HCT116 (cell line): ENCODE measurements around the gene SERPINB6.
"Not testable (repeated sequence)": the region's sequence is repeated elsewhere in the genome, so short reads cannot be mapped to it uniquely, and the experiment has no call there.

Experiments
- POLR2AphosphoS5 ChIP-seq: IDR thresholded peaks from 2 replicates; pipeline ENCODE4 v1.6.1; 2011; ENCODE audit warnings: mild to moderate bottlenecking, low read depth, low read length, moderate library complexity
- YY1 ChIP-seq: IDR thresholded peaks from 2 replicates; pipeline ENCODE4 v1.6.1; 2011; ENCODE audit warnings: low read length, low read depth, moderate library complexity, mild to moderate bottlenecking; ENCODE audit not compliant: insufficient replicate concordance; ENCODE audit errors: extremely low read depth
- TF ChIP-seq, protein P1 (sequence below), 3 experiments: fragments of 200-600 bp in 1 of 3; sonication (generic) in 1 of 3; IDR thresholded peaks in 2 of 3; conservative IDR thresholded peaks in 1 of 3; 2 replicates each; pipeline ENCODE4 v1.5.1; 2012 to 2017; ENCODE audit warnings: low read depth in 2 of 3, low read length in 2 of 3, antibody characterized with exemption in 1 of 3, borderline replicate concordance in 1 of 3, control low read depth in 1 of 3, mild to moderate bottlenecking in 1 of 3, mixed read lengths in 1 of 3, mixed run types in 1 of 3, moderate library complexity in 1 of 3; ENCODE audit not compliant: insufficient read depth in 1 of 3
- TF ChIP-seq, protein P2 (sequence below): IDR thresholded peaks from 2 replicates; pipeline ENCODE4 v1.6.1; 2011; ENCODE audit warnings: mild to moderate bottlenecking, low read length, moderate library complexity; ENCODE audit not compliant: insufficient replicate concordance; ENCODE audit errors: extremely low read depth

DNA sequence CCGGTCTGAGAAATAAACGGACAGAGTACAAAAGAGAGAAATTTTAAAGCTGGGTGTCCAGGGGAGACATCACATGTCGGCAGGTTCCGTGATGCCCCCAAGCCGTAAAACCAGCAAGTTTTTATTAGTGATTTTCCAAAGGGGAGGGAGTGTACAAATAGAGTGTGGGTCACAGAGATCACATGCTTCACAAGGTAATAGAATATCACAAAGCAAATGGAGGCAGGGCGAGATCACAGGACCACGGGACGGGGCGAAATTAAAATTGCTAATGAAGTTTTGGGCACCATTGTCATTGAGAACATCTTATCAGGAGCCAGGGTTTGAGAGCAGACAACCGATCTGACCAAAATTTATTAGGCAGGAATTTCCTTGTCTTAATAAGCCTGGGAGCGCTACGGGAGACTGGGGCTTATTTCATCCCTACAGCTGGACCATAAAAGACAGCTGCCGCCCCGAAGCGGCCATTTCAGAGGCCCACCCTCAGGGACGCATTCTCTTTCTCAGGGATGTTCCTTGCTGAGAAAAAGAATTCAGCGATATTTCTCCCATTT, 37.4 kb upstream of the SERPINB6 start:
- not testable (repeated sequence) for TF ChIP-seq YY1, POLR2AphosphoS5
- TF ChIP-seq, protein P1, sequence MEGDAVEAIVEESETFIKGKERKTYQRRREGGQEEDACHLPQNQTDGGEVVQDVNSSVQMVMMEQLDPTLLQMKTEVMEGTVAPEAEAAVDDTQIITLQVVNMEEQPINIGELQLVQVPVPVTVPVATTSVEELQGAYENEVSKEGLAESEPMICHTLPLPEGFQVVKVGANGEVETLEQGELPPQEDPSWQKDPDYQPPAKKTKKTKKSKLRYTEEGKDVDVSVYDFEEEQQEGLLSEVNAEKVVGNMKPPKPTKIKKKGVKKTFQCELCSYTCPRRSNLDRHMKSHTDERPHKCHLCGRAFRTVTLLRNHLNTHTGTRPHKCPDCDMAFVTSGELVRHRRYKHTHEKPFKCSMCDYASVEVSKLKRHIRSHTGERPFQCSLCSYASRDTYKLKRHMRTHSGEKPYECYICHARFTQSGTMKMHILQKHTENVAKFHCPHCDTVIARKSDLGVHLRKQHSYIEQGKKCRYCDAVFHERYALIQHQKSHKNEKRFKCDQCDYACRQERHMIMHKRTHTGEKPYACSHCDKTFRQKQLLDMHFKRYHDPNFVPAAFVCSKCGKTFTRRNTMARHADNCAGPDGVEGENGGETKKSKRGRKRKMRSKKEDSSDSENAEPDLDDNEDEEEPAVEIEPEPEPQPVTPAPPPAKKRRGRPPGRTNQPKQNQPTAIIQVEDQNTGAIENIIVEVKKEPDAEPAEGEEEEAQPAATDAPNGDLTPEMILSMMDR (IDR thresholded peaks at IDR 0.05 in 2 of 3, conservative IDR thresholded peaks at IDR 0.05 in 1 of 3; ENCODE audit: borderline replicate concordance in 1 of 3, insufficient read depth in 1 of 3, low read depth in 2 of 3, low read length in 2 of 3) = not testable (repeated sequence)
- TF ChIP-seq, protein P2, sequence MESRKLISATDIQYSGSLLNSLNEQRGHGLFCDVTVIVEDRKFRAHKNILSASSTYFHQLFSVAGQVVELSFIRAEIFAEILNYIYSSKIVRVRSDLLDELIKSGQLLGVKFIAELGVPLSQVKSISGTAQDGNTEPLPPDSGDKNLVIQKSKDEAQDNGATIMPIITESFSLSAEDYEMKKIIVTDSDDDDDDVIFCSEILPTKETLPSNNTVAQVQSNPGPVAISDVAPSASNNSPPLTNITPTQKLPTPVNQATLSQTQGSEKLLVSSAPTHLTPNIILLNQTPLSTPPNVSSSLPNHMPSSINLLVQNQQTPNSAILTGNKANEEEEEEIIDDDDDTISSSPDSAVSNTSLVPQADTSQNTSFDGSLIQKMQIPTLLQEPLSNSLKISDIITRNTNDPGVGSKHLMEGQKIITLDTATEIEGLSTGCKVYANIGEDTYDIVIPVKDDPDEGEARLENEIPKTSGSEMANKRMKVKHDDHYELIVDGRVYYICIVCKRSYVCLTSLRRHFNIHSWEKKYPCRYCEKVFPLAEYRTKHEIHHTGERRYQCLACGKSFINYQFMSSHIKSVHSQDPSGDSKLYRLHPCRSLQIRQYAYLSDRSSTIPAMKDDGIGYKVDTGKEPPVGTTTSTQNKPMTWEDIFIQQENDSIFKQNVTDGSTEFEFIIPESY = not testable (repeated sequence)
